Measurements from ENCODE around the gene ENPP1. TPM values are rescaled to one million over a fixed set of nuclear protein-coding genes. Genes with fewer than 3 reads are reported as not detected.

ENPP1 gene
- total RNA-seq, 2 experiments from 2014 or later: 0.08 TPM

- CTCF ChIA-PET: no interaction called here
- Mint-ChIP-seq H3K36me3 (ENCODE audit: low read depth) (no peaks in the 10 kb centered on the region), H3K27ac (no peak overlapping the region), H3K4me1 (ENCODE audit: low read depth) (no peaks in the 10 kb centered on the region), H3K27me3 (peaks cover 19% of the 10 kb centered on the region), H3K4me3 (no peak overlapping the region), H3K9me3 (no peaks in the 10 kb centered on the region)
- ATAC-seq (ENCODE audit: poor library complexity): no peak
- Histone ChIP-seq H3K4me3 (ENCODE audit: low read length) (no peak overlapping the region), H3K27me3 (ENCODE audit: control insufficient read depth in 1 of 2, insufficient read depth in 2 of 2, low read length in 2 of 2) (peaks cover 0 to 5% of the 10 kb centered on the region in 2 experiments), H3K36me3 (ENCODE audit: insufficient read depth, low read length) (no peaks in the 10 kb centered on the region), H3K27ac (ENCODE audit: low read depth in 1 of 2, low read length in 2 of 2) (no peak overlapping the region), H3K9me3 (ENCODE audit: control insufficient read depth in 1 of 2, insufficient read depth in 1 of 2, low read length in 2 of 2) (no peaks in the 10 kb centered on the region), H3K4me1 (ENCODE audit: insufficient read depth, low read length) (no peaks in the 10 kb centered on the region)
- POLR2A ChIA-PET: no interaction called here
- DNase-seq: no peak
- no peak for TF ChIP-seq CTCF (IDR thresholded peaks at IDR 0.05)
- intact Hi-C loops (cut with DNase I, micrococcal nuclease): no loop called here
Measured at GRCh38 chr6:131761762-131762067, 46.1 kb upstream of the ENPP1 start.

GRCh38 chr6:131762984-131763383, 44.8 kb upstream of the ENPP1 start:
- H3K36me3 Mint-ChIP-seq (ENCODE audit: low read depth): no peaks in the 10 kb centered on the region
- POLR2A ChIA-PET: no interaction called here

GRCh38 chr6:131763749-131764148, 44.1 kb upstream of the ENPP1 start:
- ATAC-seq (ENCODE audit: poor library complexity) (no peak), DNase-seq (no peak)
- Mint-ChIP-seq H3K4me1 (ENCODE audit: low read depth) (no peaks in the 10 kb centered on the region), H3K9me3 (no peaks in the 10 kb centered on the region), H3K36me3 (ENCODE audit: low read depth) (no peaks in the 10 kb centered on the region), H3K27me3 (peaks cover 17% of the 10 kb centered on the region), H3K27ac (no peak overlapping the region), H3K4me3 (no peak overlapping the region)
- H3K27ac ChIP-seq (ENCODE audit: low read depth in 1 of 2, low read length in 2 of 2): no peak overlapping the region
- ChIA-PET POLR2A (no interaction called here), CTCF (no interaction called here)
- no peaks in the 10 kb centered on the region for H3K27me3 ChIP-seq (ENCODE audit: control insufficient read depth in 1 of 2, insufficient read depth in 2 of 2, low read length in 2 of 2)
- H3K4me3 ChIP-seq (ENCODE audit: low read length): no peak overlapping the region
- H3K9me3 ChIP-seq (ENCODE audit: control insufficient read depth in 1 of 2, insufficient read depth in 1 of 2, low read length in 2 of 2): no peaks in the 10 kb centered on the region
- intact Hi-C loops (cut with DNase I, micrococcal nuclease): no loop called here
- H3K36me3 ChIP-seq (ENCODE audit: insufficient read depth, low read length): no peaks in the 10 kb centered on the region
- no peaks in the 10 kb centered on the region for H3K4me1 ChIP-seq (ENCODE audit: insufficient read depth, low read length)
- no peak for TF ChIP-seq CTCF (IDR thresholded peaks at IDR 0.05)

More at GRCh38 chr6:131762984-131763383, 44.8 kb upstream of the ENPP1 start:
- Histone ChIP-seq H3K4me3 (ENCODE audit: low read length) (no peak overlapping the region), H3K4me1 (ENCODE audit: insufficient read depth, low read length) (no peaks in the 10 kb centered on the region), H3K9me3 (ENCODE audit: control insufficient read depth in 1 of 2, insufficient read depth in 1 of 2, low read length in 2 of 2) (no peaks in the 10 kb centered on the region), H3K36me3 (ENCODE audit: insufficient read depth, low read length) (no peaks in the 10 kb centered on the region), H3K27ac (ENCODE audit: low read depth in 1 of 2, low read length in 2 of 2) (no peak overlapping the region), H3K27me3 (ENCODE audit: control insufficient read depth in 1 of 2, insufficient read depth in 2 of 2, low read length in 2 of 2) (no peaks in the 10 kb centered on the region)
- intact Hi-C loops (cut with DNase I, micrococcal nuclease): no loop called here
- Mint-ChIP-seq H3K4me3 (no peak overlapping the region), H3K9me3 (no peaks in the 10 kb centered on the region), H3K27ac (no peak overlapping the region), H3K4me1 (ENCODE audit: low read depth) (no peaks in the 10 kb centered on the region), H3K27me3 (peaks cover 19% of the 10 kb centered on the region)
- ATAC-seq (ENCODE audit: poor library complexity): no peak
- CTCF ChIA-PET: no interaction called here
- no peak for TF ChIP-seq CTCF (IDR thresholded peaks at IDR 0.05)
- DNase-seq: no peak

Measured in CD4-positive, alpha-beta T cell (primary cell).